DND-41 (cell line): ENCODE measurements around the gene STXBP5.

Experiments
- ATAC-seq: fragments of 200-7000 bp; cut with Tn5 transposase; 3 replicates; pipeline ENCODE4 v1.9.1; 2021; ENCODE audit warnings: low read depth; ENCODE audit not compliant: insufficient read depth
- DNase-seq: peaks from one replicate; pipeline ENCODE4 v3.0.0-alpha.2; 2020
- H2AFZ ChIP-seq: 2 replicates; pipeline ENCODE4 v1.6.0; 2012; ENCODE audit warnings: low read depth, low read length
- H3K27ac ChIP-seq: 2 replicates; pipeline ENCODE4 v1.5.1; 2012; ENCODE audit warnings: low read length, inconsistent platforms
- H3K27me3 ChIP-seq: fragments of 200-600 bp; sonication (generic); 2 replicates; pipeline ENCODE4 v1.6.0; 2012; ENCODE audit warnings: low read length, mild to moderate bottlenecking, inconsistent platforms; ENCODE audit not compliant: insufficient read depth, poor library complexity
- H3K36me3 ChIP-seq: 2 replicates; pipeline ENCODE4 v1.5.1; 2012; ENCODE audit warnings: low read length, inconsistent platforms; ENCODE audit not compliant: insufficient read depth
- H3K4me1 ChIP-seq: 2 replicates; pipeline ENCODE4 v1.5.1; 2012; ENCODE audit warnings: mild to moderate bottlenecking, low read length; ENCODE audit not compliant: insufficient read depth
- H3K4me2 ChIP-seq: 2 replicates; pipeline ENCODE4 v1.6.0; 2012; ENCODE audit warnings: mild to moderate bottlenecking, moderate library complexity, low read length, inconsistent platforms; ENCODE audit not compliant: insufficient read depth
- H3K4me3 ChIP-seq, 2 experiments: fragments of 200-600 bp in 1 of 2; shearing (Covaris generic) in 1 of 2; 2 replicates each; pipeline ENCODE4 v1.5.1; 2012 to 2016; ENCODE audit warnings: inconsistent platforms in 2 of 2, low read length in 2 of 2, mild to moderate bottlenecking in 2 of 2, low read depth in 1 of 2, moderate library complexity in 1 of 2
- H3K79me2 ChIP-seq: 2 replicates; pipeline ENCODE4 v1.6.0; 2012; ENCODE audit warnings: low read length, inconsistent platforms; ENCODE audit not compliant: insufficient read depth
- H3K9ac ChIP-seq: 2 replicates; pipeline ENCODE4 v1.6.0; 2012; ENCODE audit warnings: low read depth, mild to moderate bottlenecking, inconsistent platforms, low read length, moderate library complexity
- H3K9me3 ChIP-seq: 2 replicates; pipeline ENCODE4 v1.5.1; 2012; ENCODE audit warnings: low read length, moderate library complexity, mild to moderate bottlenecking, inconsistent platforms; ENCODE audit not compliant: insufficient read depth, severe bottlenecking
- H4K20me1 ChIP-seq: 2 replicates; pipeline ENCODE4 v1.6.0; 2012; ENCODE audit warnings: low read length; ENCODE audit not compliant: insufficient read depth
- CTCF ChIP-seq: IDR thresholded peaks from 2 replicates; pipeline ENCODE4 v1.5.1; 2012; ENCODE audit warnings: borderline replicate concordance, low read length, moderate library complexity, mild to moderate bottlenecking; ENCODE audit not compliant: poor library complexity, severe bottlenecking; ENCODE audit errors: extremely low read depth
- EZH2 ChIP-seq: IDR thresholded peaks from 3 replicates; pipeline ENCODE4 v1.6.1; 2012; ENCODE audit warnings: borderline replicate concordance, low read depth, mild to moderate bottlenecking, moderate library complexity, low read length, inconsistent platforms; ENCODE audit not compliant: severe bottlenecking

The STXBP5 gene

GRCh38 chr6:147204060-147204785 is at the start of gene STXBP5:
TSS of gene STXBP5 (plus strand) at chr6:147204417. CDS start at chr6:147204533, 116 bp downstream.
- H3K27ac ChIP-seq: peak within 1 kb of the TSS; percentile 71
- DNase-seq: peak; percentile 48
- H3K4me3 ChIP-seq: peak within 1 kb of the TSS; percentile 58 to 60; a peak in 3 of 4 replicates
- H3K9ac ChIP-seq: peak within 1 kb of the TSS; percentile 59
- no peaks in the 10 kb centered on the region for H3K9me3 ChIP-seq
- no peaks in the 10 kb centered on the region for H3K27me3 ChIP-seq
- H3K4me1 ChIP-seq: peaks cover 25% of the 10 kb centered on the region
- no peaks in the 10 kb centered on the region for H4K20me1 ChIP-seq
- peak; percentile 42 for ATAC-seq
- peak within 1 kb of the TSS; percentile 76 for H3K4me2 ChIP-seq
- no peak for TF ChIP-seq EZH2
- no peak for TF ChIP-seq CTCF
- H3K79me2 ChIP-seq: peaks cover 8% of the 10 kb centered on the region; the same call in 1 of the 2 replicates
- peak within 1 kb of the TSS; percentile 75 for H2AFZ ChIP-seq
- no peaks in the 10 kb centered on the region for H3K36me3 ChIP-seq

- ATAC-seq (no peak), DNase-seq (no peak)
- no peak for TF ChIP-seq CTCF
- no peak for TF ChIP-seq EZH2
- H3K4me3 ChIP-seq: no peak overlapping the region
- H3K4me1 ChIP-seq: no peaks in the 10 kb centered on the region
- no peaks in the 10 kb centered on the region for H3K36me3 ChIP-seq
- H3K27me3 ChIP-seq: peaks cover 1% of the 10 kb centered on the region
- H3K27ac ChIP-seq: no peak overlapping the region
- H3K79me2 ChIP-seq: no peaks in the 10 kb centered on the region
- no peak overlapping the region for H3K9ac ChIP-seq
- H3K9me3 ChIP-seq: no peaks in the 10 kb centered on the region
- no peak overlapping the region for H3K4me2 ChIP-seq
- no peaks in the 10 kb centered on the region for H4K20me1 ChIP-seq
- H2AFZ ChIP-seq: no peak overlapping the region
Observed at GRCh38 chr6:147154454-147154853, 49.8 kb upstream of the STXBP5 start.

GRCh38 chr6:147156218-147156617 is 48.0 kb upstream of the STXBP5 start:
- Histone ChIP-seq H3K4me3 (no peak overlapping the region), H3K36me3 (no peaks in the 10 kb centered on the region), H3K79me2 (no peaks in the 10 kb centered on the region), H3K27ac (no peak overlapping the region), H3K9me3 (no peaks in the 10 kb centered on the region), H3K4me1 (no peaks in the 10 kb centered on the region), H3K4me2 (no peak overlapping the region), H3K9ac (no peak overlapping the region), H3K27me3 (peaks cover 4% of the 10 kb centered on the region), H2AFZ (no peak overlapping the region), H4K20me1 (no peaks in the 10 kb centered on the region)
- TF ChIP-seq EZH2: no peak
- TF ChIP-seq CTCF: no peak
- ATAC-seq: no peak
- DNase-seq: no peak
